K562 (cell line): Measurements from ENCODE around the gene CDS2. TPM values are rescaled to one million over a fixed set of nuclear protein-coding genes. Genes with fewer than 3 reads are reported as not detected.

ENCODE experiments used
- BRD4 ChIP-seq: fragments of 200-600 bp; sonication (generic); IDR thresholded peaks from 2 replicates; pipeline ENCODE4 v1.6.1; 2017; ENCODE audit warnings: inconsistent platforms
- ILF3 ChIP-seq: fragments of 450-650 bp; IDR thresholded peaks from 2 replicates; pipeline ENCODE4 v1.6.1; 2018; ENCODE audit warnings: antibody characterized with exemption, mild to moderate bottlenecking, moderate library complexity, borderline replicate concordance
- MYC ChIP-seq, 2 experiments: fragments of 250-450 bp in 1 of 2; sonication (Bioruptor Pico) in 1 of 2; IDR thresholded peaks; 2 replicates each; pipeline versions ENCODE4 v1.5.1 to v1.6.1; 2012 to 2021; ENCODE audit warnings: low read depth in 2 of 2, borderline replicate concordance in 1 of 2, improper control_type of control experiment in 1 of 2, low read length in 1 of 2, mild to moderate bottlenecking in 1 of 2, moderate library complexity in 1 of 2
- RFX1 ChIP-seq: fragments of 450-650 bp; IDR thresholded peaks from 2 replicates; pipeline ENCODE4 v1.6.1; 2016; ENCODE audit warnings: mild to moderate bottlenecking, moderate library complexity
- RHOXF2B ChIP-seq: fragments of 250-450 bp; sonication (Bioruptor Pico); conservative IDR thresholded peaks from 2 replicates; pipeline ENCODE4 v1.5.1; 2021
- YY1 ChIP-seq, 3 experiments: IDR thresholded peaks; 2 replicates each; pipeline ENCODE4 v1.6.1; 2011; ENCODE audit warnings: low read length in 2 of 3, mild to moderate bottlenecking in 2 of 3, moderate library complexity in 2 of 3, borderline replicate concordance in 1 of 3, control low read depth in 1 of 3, low read depth in 1 of 3; ENCODE audit not compliant: insufficient read depth in 3 of 3, insufficient replicate concordance in 2 of 3, control insufficient read depth in 1 of 3, insufficient read length in 1 of 3; ENCODE audit errors: extremely low read depth in 1 of 3
- ZFP30 ChIP-seq: fragments of 250-450 bp; sonication (Bioruptor Pico); IDR thresholded peaks from 2 replicates; pipeline ENCODE4 v1.8.0; 2022; ENCODE audit warnings: moderate library complexity, mild to moderate bottlenecking, inconsistent platforms, borderline replicate concordance
- ZNF263 ChIP-seq: sonication (generic); formaldehyde crosslinking; IDR thresholded peaks from 2 replicates; pipeline ENCODE4 v1.8.0; 2022; ENCODE audit warnings: mild to moderate bottlenecking, missing genetic modification reagents, borderline replicate concordance
- ZNF75A ChIP-seq: fragments of 450-650 bp; formaldehyde crosslinking; IDR thresholded peaks from 2 replicates; pipeline ENCODE4 v1.4.0; 2020; ENCODE audit warnings: mild to moderate bottlenecking
- polyA plus RNA-seq, 8 experiments: library from polyadenylated mRNA; depleted of rRNA in 4 of 8; stranded (reverse) in 5 of 8; unstranded in 3 of 8; fragments of >200 nt; fragmentation: Nextera tagmentation in 2 of 8; fragmentation: Illumina TruSeq in 1 of 8; extraction: Ambion mirVana in 2 of 8; extraction: Trizol in 1 of 8; gene quantifications; 2 replicates each; pipeline versions ENCODE4 v1.2.1 to v1.2.3, GENCODE V29; 2011 to 2014; ENCODE audit warnings: inconsistent platforms in 1 of 8, missing spikeins in 1 of 8
- total RNA-seq, 7 experiments: library from RNA; depleted of rRNA in 6 of 7; stranded (reverse); fragments of >200 nt in 6 of 7; fragmentation: Illumina TruSeq in 2 of 7; extraction: Trizol in 2 of 7; gene quantifications; 2 replicates each; pipeline versions ENCODE4 v1.2.1 to v1.2.3, GENCODE V29; 2011 to 2021; ENCODE audit warnings: low replicate concordance in 1 of 7
- TF ChIP-seq, protein P1 (sequence below): fragments of 450-650 bp; IDR thresholded peaks from 2 replicates; pipeline ENCODE4 v1.6.1; 2016; ENCODE audit warnings: low read depth
- TF ChIP-seq, protein P2 (sequence below): sonication (generic); formaldehyde crosslinking; IDR thresholded peaks from 2 replicates; pipeline ENCODE4 v1.8.0; 2022; ENCODE audit warnings: mild to moderate bottlenecking, missing genetic modification reagents
- TF ChIP-seq, protein P3 (sequence below): sonication (generic); formaldehyde crosslinking; IDR thresholded peaks from 2 replicates; pipeline ENCODE4 v1.8.1; 2023; ENCODE audit warnings: mild to moderate bottlenecking, missing genetic modification reagents
- TF ChIP-seq, protein P4 (sequence below): fragments of 250-450 bp; sonication (Bioruptor Pico); IDR thresholded peaks from 2 replicates; pipeline ENCODE4 v1.5.0; 2021

Gene CDS2
- total and polyA plus RNA-seq, 9 of the 15 experiments (the other 6 are each of a cell fraction or from before 2014, with no cell fraction given): 6.4 to 46.4 (median 12.2) TPM

DNA sequence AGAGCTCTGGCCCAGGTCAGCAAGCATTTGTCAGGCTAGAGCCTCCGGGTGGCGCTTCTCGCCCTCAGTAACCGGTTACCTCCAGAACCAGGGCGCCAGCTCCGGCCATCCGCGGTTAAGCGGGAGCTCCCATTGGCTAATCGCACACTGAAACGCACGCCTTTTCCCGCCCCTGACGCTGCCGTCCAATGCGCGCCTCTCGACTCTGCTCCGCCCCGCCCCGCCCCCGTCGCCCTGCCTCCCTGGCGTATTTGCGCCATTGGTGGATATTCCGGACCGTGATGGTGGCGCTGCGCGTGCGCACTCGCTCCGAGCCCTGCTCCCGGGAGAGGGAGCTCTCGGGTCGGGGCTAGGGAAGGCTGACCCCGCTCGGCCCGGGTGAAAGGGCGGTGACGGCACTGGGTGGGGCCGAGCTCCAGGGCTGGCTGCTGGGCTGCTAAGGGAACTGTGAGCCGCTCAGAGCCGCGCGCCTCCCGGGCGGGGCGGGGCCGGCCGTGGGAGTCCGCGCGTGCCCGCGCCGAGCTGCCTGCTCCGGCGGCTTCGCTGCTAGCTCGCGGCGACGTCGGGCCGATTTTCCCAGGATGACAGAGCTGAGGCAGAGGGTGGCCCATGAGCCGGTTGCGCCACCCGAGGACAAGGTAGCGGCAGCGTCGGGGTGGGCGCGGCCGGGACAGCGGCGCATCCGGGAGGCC is at the start of gene CDS2 (continued):
- TF ChIP-seq, protein P1, sequence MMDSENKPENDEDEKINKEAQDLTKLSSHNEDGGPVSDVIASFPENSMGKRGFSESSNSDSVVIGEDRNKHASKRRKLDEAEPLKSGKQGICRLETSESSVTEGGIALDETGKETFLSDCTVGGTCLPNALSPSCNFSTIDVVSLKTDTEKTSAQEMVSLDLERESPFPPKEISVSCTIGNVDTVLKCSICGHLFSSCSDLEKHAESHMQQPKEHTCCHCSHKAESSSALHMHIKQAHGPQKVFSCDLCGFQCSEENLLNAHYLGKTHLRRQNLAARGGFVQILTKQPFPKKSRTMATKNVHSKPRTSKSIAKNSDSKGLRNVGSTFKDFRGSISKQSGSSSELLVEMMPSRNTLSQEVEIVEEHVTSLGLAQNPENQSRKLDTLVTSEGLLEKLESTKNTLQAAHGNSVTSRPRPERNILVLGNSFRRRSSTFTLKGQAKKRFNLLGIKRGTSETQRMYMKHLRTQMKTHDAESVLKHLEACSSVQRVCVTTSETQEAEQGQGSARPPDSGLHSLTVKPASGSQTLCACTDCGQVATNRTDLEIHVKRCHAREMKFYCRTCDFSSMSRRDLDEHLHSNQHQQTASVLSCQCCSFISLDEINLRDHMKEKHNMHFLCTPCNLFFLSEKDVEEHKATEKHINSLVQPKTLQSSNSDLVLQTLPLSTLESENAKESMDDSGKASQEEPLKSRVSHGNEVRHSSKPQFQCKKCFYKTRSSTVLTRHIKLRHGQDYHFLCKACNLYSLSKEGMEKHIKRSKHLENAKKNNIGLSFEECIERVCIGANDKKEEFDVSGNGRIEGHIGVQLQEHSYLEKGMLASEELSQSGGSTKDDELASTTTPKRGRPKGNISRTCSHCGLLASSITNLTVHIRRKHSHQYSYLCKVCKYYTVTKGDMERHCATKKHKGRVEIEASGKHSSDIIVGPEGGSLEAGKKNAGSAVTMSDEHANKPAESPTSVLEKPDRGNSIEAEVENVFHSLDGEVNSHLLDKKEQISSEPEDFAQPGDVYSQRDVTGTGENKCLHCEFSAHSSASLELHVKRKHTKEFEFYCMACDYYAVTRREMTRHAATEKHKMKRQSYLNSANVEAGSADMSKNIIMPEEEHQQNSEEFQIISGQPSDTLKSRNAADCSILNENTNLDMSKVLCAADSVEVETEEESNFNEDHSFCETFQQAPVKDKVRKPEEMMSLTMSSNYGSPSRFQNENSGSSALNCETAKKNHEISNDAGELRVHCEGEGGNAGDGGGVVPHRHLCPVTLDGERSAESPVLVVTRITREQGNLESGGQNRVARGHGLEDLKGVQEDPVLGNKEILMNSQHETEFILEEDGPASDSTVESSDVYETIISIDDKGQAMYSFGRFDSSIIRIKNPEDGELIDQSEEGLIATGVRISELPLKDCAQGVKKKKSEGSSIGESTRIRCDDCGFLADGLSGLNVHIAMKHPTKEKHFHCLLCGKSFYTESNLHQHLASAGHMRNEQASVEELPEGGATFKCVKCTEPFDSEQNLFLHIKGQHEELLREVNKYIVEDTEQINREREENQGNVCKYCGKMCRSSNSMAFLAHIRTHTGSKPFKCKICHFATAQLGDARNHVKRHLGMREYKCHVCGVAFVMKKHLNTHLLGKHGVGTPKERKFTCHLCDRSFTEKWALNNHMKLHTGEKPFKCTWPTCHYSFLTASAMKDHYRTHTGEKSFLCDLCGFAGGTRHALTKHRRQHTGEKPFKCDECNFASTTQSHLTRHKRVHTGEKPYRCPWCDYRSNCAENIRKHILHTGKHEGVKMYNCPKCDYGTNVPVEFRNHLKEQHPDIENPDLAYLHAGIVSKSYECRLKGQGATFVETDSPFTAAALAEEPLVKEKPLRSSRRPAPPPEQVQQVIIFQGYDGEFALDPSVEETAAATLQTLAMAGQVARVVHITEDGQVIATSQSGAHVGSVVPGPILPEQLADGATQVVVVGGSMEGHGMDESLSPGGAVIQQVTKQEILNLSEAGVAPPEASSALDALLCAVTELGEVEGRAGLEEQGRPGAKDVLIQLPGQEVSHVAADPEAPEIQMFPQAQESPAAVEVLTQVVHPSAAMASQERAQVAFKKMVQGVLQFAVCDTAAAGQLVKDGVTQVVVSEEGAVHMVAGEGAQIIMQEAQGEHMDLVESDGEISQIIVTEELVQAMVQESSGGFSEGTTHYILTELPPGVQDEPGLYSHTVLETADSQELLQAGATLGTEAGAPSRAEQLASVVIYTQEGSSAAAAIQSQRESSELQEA: no peak
- TF ChIP-seq, protein P2, sequence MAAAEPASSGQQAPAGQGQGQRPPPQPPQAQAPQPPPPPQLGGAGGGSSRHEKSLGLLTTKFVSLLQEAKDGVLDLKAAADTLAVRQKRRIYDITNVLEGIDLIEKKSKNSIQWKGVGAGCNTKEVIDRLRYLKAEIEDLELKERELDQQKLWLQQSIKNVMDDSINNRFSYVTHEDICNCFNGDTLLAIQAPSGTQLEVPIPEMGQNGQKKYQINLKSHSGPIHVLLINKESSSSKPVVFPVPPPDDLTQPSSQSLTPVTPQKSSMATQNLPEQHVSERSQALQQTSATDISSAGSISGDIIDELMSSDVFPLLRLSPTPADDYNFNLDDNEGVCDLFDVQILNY (CRISPR knock-in tag): no peak
- TF ChIP-seq RFX1 (peak; percentile 35; the same call in 1 of the 2 replicates), ZNF75A (CRISPR knock-in tag) (no peak), BRD4 (no peak), ZNF263 (CRISPR knock-in tag) (no peak), YY1 (IDR thresholded peaks at IDR 0.05; ENCODE audit: borderline replicate concordance in 1 of 3, control insufficient read depth in 1 of 3, extremely low read depth in 1 of 3, insufficient read depth in 3 of 3, insufficient read length in 1 of 3, insufficient replicate concordance in 2 of 3, low read depth in 1 of 3, low read length in 2 of 3) (peak in 2 of 3 experiments; percentile 44 to 54), ILF3 (no peak; the same call in 1 of the 2 replicates), ZFP30 (CRISPR knock-in tag) (no peak), MYC (IDR thresholded peaks at IDR 0.05; ENCODE audit: low read depth, low read length) (no peak; the same call in 1 of the 2 replicates), MYC (CRISPR knock-in tag; IDR thresholded peaks at IDR 0.05; ENCODE audit: borderline replicate concordance, low read depth) (no peak), RHOXF2B (CRISPR knock-in tag) (no peak)
- TF ChIP-seq, protein P3, sequence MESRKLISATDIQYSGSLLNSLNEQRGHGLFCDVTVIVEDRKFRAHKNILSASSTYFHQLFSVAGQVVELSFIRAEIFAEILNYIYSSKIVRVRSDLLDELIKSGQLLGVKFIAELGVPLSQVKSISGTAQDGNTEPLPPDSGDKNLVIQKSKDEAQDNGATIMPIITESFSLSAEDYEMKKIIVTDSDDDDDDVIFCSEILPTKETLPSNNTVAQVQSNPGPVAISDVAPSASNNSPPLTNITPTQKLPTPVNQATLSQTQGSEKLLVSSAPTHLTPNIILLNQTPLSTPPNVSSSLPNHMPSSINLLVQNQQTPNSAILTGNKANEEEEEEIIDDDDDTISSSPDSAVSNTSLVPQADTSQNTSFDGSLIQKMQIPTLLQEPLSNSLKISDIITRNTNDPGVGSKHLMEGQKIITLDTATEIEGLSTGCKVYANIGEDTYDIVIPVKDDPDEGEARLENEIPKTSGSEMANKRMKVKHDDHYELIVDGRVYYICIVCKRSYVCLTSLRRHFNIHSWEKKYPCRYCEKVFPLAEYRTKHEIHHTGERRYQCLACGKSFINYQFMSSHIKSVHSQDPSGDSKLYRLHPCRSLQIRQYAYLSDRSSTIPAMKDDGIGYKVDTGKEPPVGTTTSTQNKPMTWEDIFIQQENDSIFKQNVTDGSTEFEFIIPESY (CRISPR knock-in tag): no peak
- TF ChIP-seq, protein P4, sequence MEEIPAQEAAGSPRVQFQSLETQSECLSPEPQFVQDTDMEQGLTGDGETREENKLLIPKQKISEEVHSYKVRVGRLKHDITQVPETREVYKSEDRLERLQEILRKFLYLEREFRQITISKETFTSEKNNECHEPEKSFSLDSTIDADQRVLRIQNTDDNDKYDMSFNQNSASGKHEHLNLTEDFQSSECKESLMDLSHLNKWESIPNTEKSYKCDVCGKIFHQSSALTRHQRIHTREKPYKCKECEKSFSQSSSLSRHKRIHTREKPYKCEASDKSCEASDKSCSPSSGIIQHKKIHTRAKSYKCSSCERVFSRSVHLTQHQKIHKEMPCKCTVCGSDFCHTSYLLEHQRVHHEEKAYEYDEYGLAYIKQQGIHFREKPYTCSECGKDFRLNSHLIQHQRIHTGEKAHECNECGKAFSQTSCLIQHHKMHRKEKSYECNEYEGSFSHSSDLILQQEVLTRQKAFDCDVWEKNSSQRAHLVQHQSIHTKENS (CRISPR knock-in tag): no peak
